ENCODE data around the gene INVS.
"Not testable (repeated sequence)": the region's sequence is repeated elsewhere in the genome, so short reads cannot be mapped to it uniquely, and the experiment has no call there.

The INVS gene

GRCh38 chr9:100229136-100229535 lies 130.1 kb downstream of the INVS start:
- H3K4me1 ChIP-seq (ENCODE audit: insufficient read depth, low read length, severe bottlenecking): no peaks in the 10 kb centered on the region
- no peak overlapping the region for H3K27ac ChIP-seq (ENCODE audit: low read depth, low read length, poor library complexity, severe bottlenecking)
- H3F3A ChIP-seq (ENCODE audit: insufficient read depth, low read length): no peaks in the 10 kb centered on the region
- H3K9ac ChIP-seq (ENCODE audit: low read length): no peak overlapping the region
- no peak overlapping the region for H3K4me2 ChIP-seq (ENCODE audit: low read length)
- no peaks in the 10 kb centered on the region for H3K9me3 ChIP-seq (ENCODE audit: low read length)
- no peak overlapping the region for H2AFZ ChIP-seq (ENCODE audit: low read length)
- H4K20me1 ChIP-seq (ENCODE audit: insufficient read depth, low read length): no peaks in the 10 kb centered on the region
- no peaks in the 10 kb centered on the region for H3K9me2 ChIP-seq (ENCODE audit: low read depth, low read length)
- no peaks in the 10 kb centered on the region for H3K27me3 ChIP-seq (ENCODE audit: insufficient read depth, low read length)
- no peaks in the 10 kb centered on the region for H3K79me2 ChIP-seq (ENCODE audit: insufficient read depth, low read length)
- TF ChIP-seq CTCF (IDR thresholded peaks at IDR 0.05; ENCODE audit: low read length): no peak
- no peak for TF ChIP-seq EZH2 (IDR thresholded peaks at IDR 0.05; ENCODE audit: borderline replicate concordance, low read length)
- H3K36me3 ChIP-seq (ENCODE audit: insufficient read depth, low read length): peaks cover 18% of the 10 kb centered on the region; the same call in 1 of the 2 replicates
- no peak overlapping the region for H3K4me3 ChIP-seq (ENCODE audit: low read depth, low read length, poor library complexity, severe bottlenecking)

GRCh38 chr9:100229561-100229960 lies 130.5 kb downstream of the INVS start:
- no peak for TF ChIP-seq EZH2 (IDR thresholded peaks at IDR 0.05; ENCODE audit: borderline replicate concordance, low read length)
- no peak for TF ChIP-seq CTCF (IDR thresholded peaks at IDR 0.05; ENCODE audit: low read length)
- H3K4me2 ChIP-seq (ENCODE audit: low read length): no peak overlapping the region
- no peak overlapping the region for H3K9ac ChIP-seq (ENCODE audit: low read length)
- no peak overlapping the region for H3K4me3 ChIP-seq (ENCODE audit: low read depth, low read length, poor library complexity, severe bottlenecking)
- H3K27ac ChIP-seq (ENCODE audit: low read depth, low read length, poor library complexity, severe bottlenecking): no peak overlapping the region
- no peaks in the 10 kb centered on the region for H3K9me3 ChIP-seq (ENCODE audit: low read length)
- no peaks in the 10 kb centered on the region for H3F3A ChIP-seq (ENCODE audit: insufficient read depth, low read length)
- H3K79me2 ChIP-seq (ENCODE audit: insufficient read depth, low read length): no peaks in the 10 kb centered on the region
- H3K4me1 ChIP-seq (ENCODE audit: insufficient read depth, low read length, severe bottlenecking): no peaks in the 10 kb centered on the region
- no peaks in the 10 kb centered on the region for H3K27me3 ChIP-seq (ENCODE audit: insufficient read depth, low read length)
- H4K20me1 ChIP-seq (ENCODE audit: insufficient read depth, low read length): no peaks in the 10 kb centered on the region
- H3K9me2 ChIP-seq (ENCODE audit: low read depth, low read length): no peaks in the 10 kb centered on the region
- no peak overlapping the region for H2AFZ ChIP-seq (ENCODE audit: low read length)
- peaks cover 18% of the 10 kb centered on the region; the same call in 1 of the 2 replicates for H3K36me3 ChIP-seq (ENCODE audit: insufficient read depth, low read length)

- not testable (repeated sequence) for H3K4me1 ChIP-seq (ENCODE audit: insufficient read depth, low read length, severe bottlenecking); H3K36me3 ChIP-seq (ENCODE audit: insufficient read depth, low read length); H2AFZ ChIP-seq (ENCODE audit: low read length); H3K4me2 ChIP-seq (ENCODE audit: low read length); H4K20me1 ChIP-seq (ENCODE audit: insufficient read depth, low read length); H3K9me2 ChIP-seq (ENCODE audit: low read depth, low read length); H3K9ac ChIP-seq (ENCODE audit: low read length); H3K9me3 ChIP-seq (ENCODE audit: low read length); H3K4me3 ChIP-seq (ENCODE audit: low read depth, low read length, poor library complexity, severe bottlenecking); H3F3A ChIP-seq (ENCODE audit: insufficient read depth, low read length); H3K27ac ChIP-seq (ENCODE audit: low read depth, low read length, poor library complexity, severe bottlenecking); H3K27me3 ChIP-seq (ENCODE audit: insufficient read depth, low read length); H3K79me2 ChIP-seq (ENCODE audit: insufficient read depth, low read length)
Measured at GRCh38 chr9:100236986-100237385, 137.9 kb downstream of the INVS start.

GRCh38 chr9:100240512-100240911 lies 141.5 kb downstream of the INVS start:
- no peaks in the 10 kb centered on the region for H3F3A ChIP-seq (ENCODE audit: insufficient read depth, low read length)
- no peaks in the 10 kb centered on the region for H4K20me1 ChIP-seq (ENCODE audit: insufficient read depth, low read length)
- no peaks in the 10 kb centered on the region for H3K9me3 ChIP-seq (ENCODE audit: low read length)
- no peak overlapping the region for H3K9ac ChIP-seq (ENCODE audit: low read length)
- H2AFZ ChIP-seq (ENCODE audit: low read length): no peak overlapping the region
- no peaks in the 10 kb centered on the region for H3K79me2 ChIP-seq (ENCODE audit: insufficient read depth, low read length)
- no peak overlapping the region for H3K4me2 ChIP-seq (ENCODE audit: low read length)
- no peak for TF ChIP-seq CTCF (IDR thresholded peaks at IDR 0.05; ENCODE audit: low read length)
- no peak for TF ChIP-seq EZH2 (IDR thresholded peaks at IDR 0.05; ENCODE audit: borderline replicate concordance, low read length)
- H3K27ac ChIP-seq (ENCODE audit: low read depth, low read length, poor library complexity, severe bottlenecking): no peak overlapping the region
- H3K9me2 ChIP-seq (ENCODE audit: low read depth, low read length): no peaks in the 10 kb centered on the region
- H3K4me1 ChIP-seq (ENCODE audit: insufficient read depth, low read length, severe bottlenecking): no peaks in the 10 kb centered on the region
- no peak overlapping the region for H3K4me3 ChIP-seq (ENCODE audit: low read depth, low read length, poor library complexity, severe bottlenecking)
- H3K27me3 ChIP-seq (ENCODE audit: insufficient read depth, low read length): no peaks in the 10 kb centered on the region
- peaks cover 9% of the 10 kb centered on the region; the same call in 1 of the 2 replicates for H3K36me3 ChIP-seq (ENCODE audit: insufficient read depth, low read length)

Measured in OCI-LY1 (cell line).